Subcutaneous adipose tissue (tissue), 4 donors: Measurements from ENCODE around the gene ADAM29. TPM values are rescaled to one million over a fixed set of nuclear protein-coding genes. Genes with fewer than 3 reads are reported as not detected.

Experiments used
- total RNA-seq, 4 donors: library from RNA; depleted of rRNA; stranded (reverse); fragments of >200 nt; gene quantifications; one replicate each; pipeline ENCODE4 v1.1.0, GENCODE V29; 2016
- TF ChIP-seq, protein P1 (sequence below): fragments of 450-650 bp; IDR thresholded peaks from one replicate; pipeline ENCODE4 v1.5.1; 2016; ENCODE audit warnings: low read depth, mild to moderate bottlenecking, control low read depth, antibody characterized with exemption, moderate library complexity

Gene ADAM29
- total RNA-seq, 4 donors from 2014 or later: not detected

DNA sequence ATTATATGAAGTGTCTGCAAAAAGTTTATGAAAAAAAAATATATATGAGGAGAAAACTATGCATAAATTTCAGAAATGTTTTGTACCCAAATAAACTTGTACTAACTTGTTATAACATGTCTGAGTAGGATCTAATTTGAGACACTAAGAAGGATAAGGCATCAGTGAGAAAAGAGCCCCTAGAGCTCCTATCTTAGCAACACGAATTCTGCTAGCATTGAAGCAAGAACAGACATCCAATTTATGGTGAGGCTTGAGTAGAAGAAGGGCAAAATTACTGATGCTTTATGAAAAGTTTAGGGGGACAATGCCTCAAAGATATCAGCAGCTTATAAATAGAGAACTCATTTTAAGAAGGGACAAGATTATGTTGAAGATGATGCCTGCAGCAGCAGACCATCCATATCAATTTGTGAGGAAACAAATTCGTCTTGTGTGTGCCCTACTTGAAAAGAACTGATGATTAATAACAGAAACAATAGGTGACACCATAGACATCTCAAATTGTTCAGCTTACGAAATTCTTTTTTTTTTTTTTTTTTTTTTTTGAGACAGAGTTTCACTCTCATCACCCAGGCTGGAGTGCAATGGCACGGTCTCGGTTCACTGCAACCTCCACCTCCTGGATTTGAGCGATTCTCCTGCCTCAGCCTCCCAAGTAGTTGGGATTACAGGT is 35.7 kb upstream of the ADAM29 start:
- TF ChIP-seq, protein P1, sequence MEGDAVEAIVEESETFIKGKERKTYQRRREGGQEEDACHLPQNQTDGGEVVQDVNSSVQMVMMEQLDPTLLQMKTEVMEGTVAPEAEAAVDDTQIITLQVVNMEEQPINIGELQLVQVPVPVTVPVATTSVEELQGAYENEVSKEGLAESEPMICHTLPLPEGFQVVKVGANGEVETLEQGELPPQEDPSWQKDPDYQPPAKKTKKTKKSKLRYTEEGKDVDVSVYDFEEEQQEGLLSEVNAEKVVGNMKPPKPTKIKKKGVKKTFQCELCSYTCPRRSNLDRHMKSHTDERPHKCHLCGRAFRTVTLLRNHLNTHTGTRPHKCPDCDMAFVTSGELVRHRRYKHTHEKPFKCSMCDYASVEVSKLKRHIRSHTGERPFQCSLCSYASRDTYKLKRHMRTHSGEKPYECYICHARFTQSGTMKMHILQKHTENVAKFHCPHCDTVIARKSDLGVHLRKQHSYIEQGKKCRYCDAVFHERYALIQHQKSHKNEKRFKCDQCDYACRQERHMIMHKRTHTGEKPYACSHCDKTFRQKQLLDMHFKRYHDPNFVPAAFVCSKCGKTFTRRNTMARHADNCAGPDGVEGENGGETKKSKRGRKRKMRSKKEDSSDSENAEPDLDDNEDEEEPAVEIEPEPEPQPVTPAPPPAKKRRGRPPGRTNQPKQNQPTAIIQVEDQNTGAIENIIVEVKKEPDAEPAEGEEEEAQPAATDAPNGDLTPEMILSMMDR: no peak

DNA sequence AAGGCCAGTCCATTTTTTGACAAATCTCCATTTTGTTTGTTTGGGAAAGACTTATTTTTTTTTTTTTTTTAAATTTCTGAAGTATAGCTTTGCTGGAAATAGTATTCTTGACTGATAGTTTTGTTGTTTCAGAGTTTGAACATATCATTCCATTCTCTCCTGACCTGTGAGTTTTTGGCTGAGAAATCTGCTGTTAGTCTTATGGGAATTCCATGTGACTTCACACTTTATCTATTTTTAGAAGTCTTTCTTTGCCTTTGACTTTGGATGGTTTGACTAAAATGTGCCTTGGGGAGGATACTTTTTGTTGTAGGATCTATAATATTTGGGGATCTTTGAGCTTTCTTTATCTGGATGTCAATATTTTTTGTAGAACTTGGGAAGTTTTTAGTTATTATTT is 10.7 kb upstream of the ADAM29 start:
- TF ChIP-seq, protein P1: no peak

DNA sequence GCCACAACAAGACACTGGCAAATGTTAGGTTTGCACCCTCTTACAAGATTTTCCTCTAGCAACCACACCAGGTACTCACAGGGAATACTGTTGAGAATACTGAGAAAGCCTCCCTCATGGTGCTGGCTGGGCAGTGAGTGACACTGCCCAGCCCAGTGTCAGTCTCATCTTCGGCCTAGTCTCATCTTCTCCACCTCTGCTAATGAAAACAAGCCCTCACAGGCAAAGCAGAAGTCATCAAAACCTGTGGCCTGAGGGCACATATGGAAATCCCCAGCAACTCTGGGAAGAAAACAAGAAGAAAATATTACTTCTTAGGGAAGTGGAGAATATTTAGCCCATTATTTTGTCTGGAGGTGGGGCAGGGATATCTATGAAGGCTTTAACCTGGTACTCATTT is 7.9 kb upstream of the ADAM29 start:
- TF ChIP-seq, protein P1: no peak

DNA sequence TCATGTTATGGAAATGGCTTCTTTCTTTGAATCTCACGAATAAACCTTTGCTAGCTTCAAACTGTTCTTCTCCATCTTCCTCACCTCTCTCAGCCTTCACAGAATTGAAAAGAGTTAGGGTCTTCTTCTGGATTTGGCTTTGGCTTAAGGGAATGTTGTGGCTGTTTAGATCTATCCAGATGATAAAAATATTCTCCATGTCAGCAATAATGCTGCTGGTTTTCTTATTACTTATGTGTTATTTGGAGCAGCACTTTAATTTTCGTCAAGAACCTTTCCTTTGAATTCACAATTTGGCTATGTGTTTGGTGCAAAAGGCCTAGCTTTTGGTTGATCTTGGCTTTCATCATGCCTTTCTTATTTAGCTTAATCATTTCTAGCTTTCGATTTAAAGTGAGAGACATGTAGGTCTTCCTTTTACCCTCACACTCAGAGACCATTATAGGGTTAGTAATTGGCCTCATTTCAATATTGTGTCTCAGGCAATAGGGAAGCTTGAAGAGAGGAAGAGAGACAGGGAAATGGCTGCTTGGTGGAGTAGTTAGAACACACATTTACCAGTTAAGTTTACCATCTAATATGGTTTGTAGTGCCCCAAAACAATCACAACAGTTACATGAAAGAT is 5.1 kb upstream of the ADAM29 start:
- TF ChIP-seq, protein P1: no peak

- TF ChIP-seq, protein P1: no peak
These were observed 1.8 kb downstream of the ADAM29 start for GRCh38 chr4:174919886-174920423.

- TF ChIP-seq, protein P1: no peak
These were observed 8.8 kb downstream of the ADAM29 start for GRCh38 chr4:174926958-174927357.

- TF ChIP-seq, protein P1: no peak
These were observed 10.0 kb downstream of the ADAM29 start for GRCh38 chr4:174928174-174928573.
